ENCODE measurements around the gene PPIH.
"Not testable (repeated sequence)": the region's sequence is repeated elsewhere in the genome, so short reads cannot be mapped to it uniquely, and the experiment has no call there.

The PPIH gene

GRCh38 chr1:42679364-42679983 lies 21.3 kb downstream of the PPIH start:
- H3K36me3 ChIP-seq (ENCODE audit: control insufficient read depth, insufficient read depth, low read length), result no peaks in the 10 kb centered on the region; the same call in 1 of the 2 replicates
- H3K4me3 ChIP-seq (replicated peaks; ENCODE audit: low read depth, low read length), result no peak overlapping the region
- no peak for DNase-seq (ENCODE audit: extremely low read depth, insufficient read length)
- H3K27me3 ChIP-seq (replicated peaks; ENCODE audit: control insufficient read depth, insufficient read depth, low read length), result no peaks in the 10 kb centered on the region
- no peak for TF ChIP-seq CTCF (IDR thresholded peaks at IDR 0.05; ENCODE audit: insufficient read depth, low read length, poor library complexity, severe bottlenecking)

- no peak for DNase-seq (ENCODE audit: extremely low read depth, insufficient read length)
- TF ChIP-seq CTCF (IDR thresholded peaks at IDR 0.05; ENCODE audit: insufficient read depth, low read length, poor library complexity, severe bottlenecking), result no peak
- H3K4me3 ChIP-seq (replicated peaks; ENCODE audit: low read depth, low read length), result no peak overlapping the region
Observed at GRCh38 chr1:42680055-42680454, 21.8 kb downstream of the PPIH start.

GRCh38 chr1:42680921-42681683 lies 22.9 kb downstream of the PPIH start:
- H3K27me3 ChIP-seq (replicated peaks; ENCODE audit: control insufficient read depth, insufficient read depth, low read length), result no peaks in the 10 kb centered on the region
- peak overlapping the region; percentile 87 for H3K4me3 ChIP-seq (replicated peaks; ENCODE audit: low read depth, low read length)
- no peaks in the 10 kb centered on the region; the same call in 1 of the 2 replicates for H3K36me3 ChIP-seq (ENCODE audit: control insufficient read depth, insufficient read depth, low read length)
- no peak for DNase-seq (ENCODE audit: extremely low read depth, insufficient read length)
- peak; percentile 14 for TF ChIP-seq CTCF (IDR thresholded peaks at IDR 0.05; ENCODE audit: insufficient read depth, low read length, poor library complexity, severe bottlenecking)

More at GRCh38 chr1:42680055-42680454, 21.8 kb downstream of the PPIH start:
- Histone ChIP-seq H3K27me3 (replicated peaks; ENCODE audit: control insufficient read depth, insufficient read depth, low read length) (no peaks in the 10 kb centered on the region), H3K36me3 (ENCODE audit: control insufficient read depth, insufficient read depth, low read length) (no peaks in the 10 kb centered on the region; the same call in 1 of the 2 replicates)

GRCh38 chr1:42681741-42682483 lies 23.7 kb downstream of the PPIH start, which contains the start of gene YBX1:
TSS of gene YBX1 (plus strand) at chr1:42682418. CDS start at chr1:42682566, 148 bp downstream.
- Histone ChIP-seq H3K4me3 (replicated peaks; ENCODE audit: low read depth, low read length) (peak within 1 kb of the TSS; percentile 87), H3K27me3 (replicated peaks; ENCODE audit: control insufficient read depth, insufficient read depth, low read length) (no peaks in the 10 kb centered on the region), H3K36me3 (ENCODE audit: control insufficient read depth, insufficient read depth, low read length) (no peaks in the 10 kb centered on the region; the same call in 1 of the 2 replicates)
- no peak for TF ChIP-seq CTCF (IDR thresholded peaks at IDR 0.05; ENCODE audit: insufficient read depth, low read length, poor library complexity, severe bottlenecking)
- DNase-seq (ENCODE audit: extremely low read depth, insufficient read length), result peak; percentile 94

- H3K36me3 ChIP-seq (ENCODE audit: control insufficient read depth, insufficient read depth, low read length); H3K27me3 ChIP-seq (replicated peaks; ENCODE audit: control insufficient read depth, insufficient read depth, low read length); DNase-seq (ENCODE audit: extremely low read depth, insufficient read length): not testable (repeated sequence)
- H3K4me3 ChIP-seq (replicated peaks; ENCODE audit: low read depth, low read length), result peak overlapping the region; percentile 85
Observed at GRCh38 chr1:42682484-42682738, 24.2 kb downstream of the PPIH start.

Data from GM06990 (cell line).